ENCODE data around the gene DCDC2.

DNA sequence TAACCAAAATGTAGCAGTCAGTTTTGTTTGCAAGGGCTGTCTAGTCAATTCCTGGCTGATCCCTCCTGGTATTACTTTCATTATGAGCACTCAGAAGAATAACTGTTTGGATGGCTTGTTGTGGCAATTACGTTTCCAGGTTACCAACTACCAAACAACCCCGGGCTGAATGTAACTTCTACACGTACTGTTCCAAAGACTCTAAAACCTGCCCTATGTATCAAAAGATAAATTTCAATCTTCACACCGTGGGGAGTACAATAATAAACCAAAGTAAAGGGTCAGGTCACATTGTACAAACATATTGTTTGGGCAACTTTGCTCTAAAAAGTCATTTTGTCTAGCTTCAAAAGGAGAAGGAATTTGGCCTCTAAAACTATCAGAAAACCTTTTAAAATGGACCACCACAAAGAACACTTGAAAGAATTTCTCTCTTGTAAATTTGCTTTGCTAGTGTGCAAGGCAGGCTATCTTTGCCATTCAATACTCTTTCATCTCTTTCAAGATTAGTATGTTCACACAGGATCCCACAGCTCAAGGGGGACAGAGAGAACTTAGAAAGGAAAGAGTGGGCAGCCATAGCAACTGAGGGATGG lies 27.6 kb downstream of the DCDC2 start:
- TF ChIP-seq, protein P1, sequence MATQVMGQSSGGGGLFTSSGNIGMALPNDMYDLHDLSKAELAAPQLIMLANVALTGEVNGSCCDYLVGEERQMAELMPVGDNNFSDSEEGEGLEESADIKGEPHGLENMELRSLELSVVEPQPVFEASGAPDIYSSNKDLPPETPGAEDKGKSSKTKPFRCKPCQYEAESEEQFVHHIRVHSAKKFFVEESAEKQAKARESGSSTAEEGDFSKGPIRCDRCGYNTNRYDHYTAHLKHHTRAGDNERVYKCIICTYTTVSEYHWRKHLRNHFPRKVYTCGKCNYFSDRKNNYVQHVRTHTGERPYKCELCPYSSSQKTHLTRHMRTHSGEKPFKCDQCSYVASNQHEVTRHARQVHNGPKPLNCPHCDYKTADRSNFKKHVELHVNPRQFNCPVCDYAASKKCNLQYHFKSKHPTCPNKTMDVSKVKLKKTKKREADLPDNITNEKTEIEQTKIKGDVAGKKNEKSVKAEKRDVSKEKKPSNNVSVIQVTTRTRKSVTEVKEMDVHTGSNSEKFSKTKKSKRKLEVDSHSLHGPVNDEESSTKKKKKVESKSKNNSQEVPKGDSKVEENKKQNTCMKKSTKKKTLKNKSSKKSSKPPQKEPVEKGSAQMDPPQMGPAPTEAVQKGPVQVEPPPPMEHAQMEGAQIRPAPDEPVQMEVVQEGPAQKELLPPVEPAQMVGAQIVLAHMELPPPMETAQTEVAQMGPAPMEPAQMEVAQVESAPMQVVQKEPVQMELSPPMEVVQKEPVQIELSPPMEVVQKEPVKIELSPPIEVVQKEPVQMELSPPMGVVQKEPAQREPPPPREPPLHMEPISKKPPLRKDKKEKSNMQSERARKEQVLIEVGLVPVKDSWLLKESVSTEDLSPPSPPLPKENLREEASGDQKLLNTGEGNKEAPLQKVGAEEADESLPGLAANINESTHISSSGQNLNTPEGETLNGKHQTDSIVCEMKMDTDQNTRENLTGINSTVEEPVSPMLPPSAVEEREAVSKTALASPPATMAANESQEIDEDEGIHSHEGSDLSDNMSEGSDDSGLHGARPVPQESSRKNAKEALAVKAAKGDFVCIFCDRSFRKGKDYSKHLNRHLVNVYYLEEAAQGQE (IDR thresholded peaks at IDR 0.05; ENCODE audit: insufficient replicate concordance, low read depth): no peak
- TF ChIP-seq POLR2AphosphoS5 (IDR thresholded peaks at IDR 0.05; ENCODE audit: low read depth): no peak
- TF ChIP-seq, protein P2, sequence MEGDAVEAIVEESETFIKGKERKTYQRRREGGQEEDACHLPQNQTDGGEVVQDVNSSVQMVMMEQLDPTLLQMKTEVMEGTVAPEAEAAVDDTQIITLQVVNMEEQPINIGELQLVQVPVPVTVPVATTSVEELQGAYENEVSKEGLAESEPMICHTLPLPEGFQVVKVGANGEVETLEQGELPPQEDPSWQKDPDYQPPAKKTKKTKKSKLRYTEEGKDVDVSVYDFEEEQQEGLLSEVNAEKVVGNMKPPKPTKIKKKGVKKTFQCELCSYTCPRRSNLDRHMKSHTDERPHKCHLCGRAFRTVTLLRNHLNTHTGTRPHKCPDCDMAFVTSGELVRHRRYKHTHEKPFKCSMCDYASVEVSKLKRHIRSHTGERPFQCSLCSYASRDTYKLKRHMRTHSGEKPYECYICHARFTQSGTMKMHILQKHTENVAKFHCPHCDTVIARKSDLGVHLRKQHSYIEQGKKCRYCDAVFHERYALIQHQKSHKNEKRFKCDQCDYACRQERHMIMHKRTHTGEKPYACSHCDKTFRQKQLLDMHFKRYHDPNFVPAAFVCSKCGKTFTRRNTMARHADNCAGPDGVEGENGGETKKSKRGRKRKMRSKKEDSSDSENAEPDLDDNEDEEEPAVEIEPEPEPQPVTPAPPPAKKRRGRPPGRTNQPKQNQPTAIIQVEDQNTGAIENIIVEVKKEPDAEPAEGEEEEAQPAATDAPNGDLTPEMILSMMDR (IDR thresholded peaks at IDR 0.05; ENCODE audit: insufficient read depth, low read length): no peak

All from HL-60 (cell line).